Measurements from ENCODE around the gene NANP.

DNA sequence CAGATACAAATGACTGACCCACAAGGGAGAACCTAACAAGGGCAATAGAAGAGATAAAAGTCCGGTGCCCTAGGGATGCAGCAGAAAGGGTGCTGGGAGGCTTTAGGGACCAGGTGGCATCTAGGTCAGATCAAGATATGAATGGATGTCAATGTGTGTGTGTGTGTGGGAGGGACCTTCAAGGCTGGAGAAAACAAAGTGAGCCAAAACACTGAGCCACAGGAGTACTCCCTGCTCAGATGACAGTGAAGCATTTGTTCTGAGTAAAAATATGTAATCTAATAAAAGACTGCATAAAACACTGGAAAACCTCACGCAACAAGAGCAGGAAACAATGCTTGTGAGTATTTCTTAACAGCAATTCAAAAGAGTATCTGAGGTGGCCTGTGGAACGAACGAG is 44.6 kb upstream of the NANP start:
- TF ChIP-seq POLR2AphosphoS5 (IDR thresholded peaks at IDR 0.05; ENCODE audit: insufficient read depth in 1 of 2, low read depth in 1 of 2), result no peak
- TF ChIP-seq, protein P1, sequence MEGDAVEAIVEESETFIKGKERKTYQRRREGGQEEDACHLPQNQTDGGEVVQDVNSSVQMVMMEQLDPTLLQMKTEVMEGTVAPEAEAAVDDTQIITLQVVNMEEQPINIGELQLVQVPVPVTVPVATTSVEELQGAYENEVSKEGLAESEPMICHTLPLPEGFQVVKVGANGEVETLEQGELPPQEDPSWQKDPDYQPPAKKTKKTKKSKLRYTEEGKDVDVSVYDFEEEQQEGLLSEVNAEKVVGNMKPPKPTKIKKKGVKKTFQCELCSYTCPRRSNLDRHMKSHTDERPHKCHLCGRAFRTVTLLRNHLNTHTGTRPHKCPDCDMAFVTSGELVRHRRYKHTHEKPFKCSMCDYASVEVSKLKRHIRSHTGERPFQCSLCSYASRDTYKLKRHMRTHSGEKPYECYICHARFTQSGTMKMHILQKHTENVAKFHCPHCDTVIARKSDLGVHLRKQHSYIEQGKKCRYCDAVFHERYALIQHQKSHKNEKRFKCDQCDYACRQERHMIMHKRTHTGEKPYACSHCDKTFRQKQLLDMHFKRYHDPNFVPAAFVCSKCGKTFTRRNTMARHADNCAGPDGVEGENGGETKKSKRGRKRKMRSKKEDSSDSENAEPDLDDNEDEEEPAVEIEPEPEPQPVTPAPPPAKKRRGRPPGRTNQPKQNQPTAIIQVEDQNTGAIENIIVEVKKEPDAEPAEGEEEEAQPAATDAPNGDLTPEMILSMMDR (IDR thresholded peaks at IDR 0.05), result no peak
